HPDE6-E6E7 (cell line): Measurements from ENCODE around the gene GNAT3.

Source experiments
- DNase-seq: peaks from one replicate; pipeline ENCODE4 v3.0.0; 2011; ENCODE audit warnings: missing footprints; ENCODE audit errors: extremely low spot score

The GNAT3 gene

DNA sequence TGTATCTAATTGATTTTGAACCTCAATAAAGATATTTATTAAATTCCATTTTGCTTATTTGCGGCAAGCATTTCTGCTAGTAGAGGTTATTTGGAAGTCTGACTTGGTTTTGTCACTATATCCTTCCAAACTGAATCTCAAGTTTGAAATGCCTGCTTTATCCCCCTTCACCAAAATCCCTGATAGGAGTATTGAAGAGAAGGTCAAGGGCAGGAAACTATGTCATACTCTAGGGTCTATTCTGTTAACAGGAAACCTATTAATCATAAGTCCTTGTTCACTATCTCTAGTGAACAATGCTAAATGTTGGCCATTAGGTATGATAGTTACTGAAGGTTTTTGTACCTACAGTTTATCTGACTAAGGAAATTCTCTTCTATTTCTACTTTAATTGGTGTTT lies 11.5 kb downstream of the GNAT3 start:
- DNase-seq: no peak

DNA sequence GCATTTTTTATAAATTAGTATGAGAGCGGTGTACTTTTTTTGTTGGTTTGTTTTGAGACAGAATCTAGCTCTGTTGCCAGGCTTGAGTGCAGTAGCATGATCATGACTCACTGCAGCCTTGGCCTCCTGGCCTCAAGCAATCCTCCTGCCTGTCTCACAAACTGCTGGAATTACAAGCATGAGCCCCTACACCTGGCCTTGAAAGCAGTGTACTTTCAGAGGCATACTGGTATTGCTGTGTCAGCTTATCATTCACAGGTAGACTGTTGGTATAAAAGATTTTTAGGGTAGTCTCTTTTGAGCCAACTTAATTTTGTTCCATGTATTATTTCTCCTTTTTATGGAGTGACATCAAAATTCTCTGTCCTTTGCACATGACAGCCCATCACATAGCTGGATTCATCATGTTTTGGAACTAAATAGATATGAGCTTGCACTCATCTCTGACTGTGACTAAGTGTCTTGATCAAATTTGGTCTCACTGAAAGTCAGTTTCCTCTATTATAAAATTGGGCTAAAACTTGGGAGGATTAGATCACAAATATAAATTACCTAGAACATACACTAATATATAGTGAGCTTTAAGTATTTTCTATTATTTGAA lies 12.4 kb downstream of the GNAT3 start:
- no peak for DNase-seq

DNA sequence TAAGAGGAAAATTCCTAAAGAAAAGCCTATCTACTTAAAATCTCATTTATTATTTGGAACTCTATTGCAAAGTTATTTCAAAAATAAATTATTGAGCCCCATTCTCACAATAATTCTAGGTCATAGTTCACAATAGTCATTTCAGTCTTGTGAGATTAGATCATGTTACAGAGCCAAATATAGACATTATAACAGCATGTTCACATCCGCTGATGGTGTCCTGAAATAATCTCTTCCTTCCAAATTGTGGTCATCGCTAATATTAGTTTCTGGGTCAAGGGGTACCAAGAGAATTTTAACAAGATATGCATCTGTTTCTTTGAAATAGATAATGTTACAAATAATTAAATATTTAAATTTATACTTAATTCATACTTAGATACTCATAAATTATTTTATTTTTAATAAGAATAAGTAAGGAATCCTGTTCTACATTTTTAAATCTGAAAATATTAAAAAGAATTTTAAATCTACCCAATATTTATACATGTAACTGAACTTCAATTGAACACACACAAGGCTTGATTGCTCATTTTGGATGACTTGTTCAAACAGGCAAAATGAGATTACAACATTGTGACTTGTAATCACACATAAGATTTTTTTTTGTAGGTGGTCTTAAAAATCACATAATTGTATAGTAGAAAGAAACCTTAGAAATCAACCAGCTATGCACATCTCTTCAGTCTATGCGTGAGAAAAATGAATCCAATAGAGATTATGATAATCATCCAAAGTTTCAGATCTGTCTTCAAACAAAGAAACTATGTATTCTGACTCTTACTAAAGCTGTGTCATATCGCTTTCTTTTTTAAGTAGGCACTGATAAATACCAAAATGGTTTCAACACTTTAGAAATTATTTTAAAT lies 13.1 kb downstream of the GNAT3 start:
- DNase-seq: no peak

DNA sequence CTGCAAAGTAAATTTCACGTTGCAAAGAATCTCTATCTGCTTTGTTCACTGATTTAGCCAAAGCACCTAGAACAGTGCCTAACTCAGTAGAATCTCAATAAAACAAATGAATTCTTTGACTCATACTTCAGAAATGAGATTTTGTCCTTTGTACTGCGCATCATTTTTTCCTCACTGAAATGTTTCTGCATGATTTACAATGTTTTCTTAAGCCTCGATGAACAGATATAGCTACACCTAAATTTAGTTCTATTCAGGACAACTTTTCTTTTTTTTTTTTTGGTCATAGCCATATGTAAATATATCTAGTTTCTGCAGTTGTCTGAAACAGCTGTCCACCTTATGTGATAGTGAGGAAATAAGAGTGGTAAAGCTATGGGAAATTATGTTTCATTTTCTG lies 15.3 kb downstream of the GNAT3 start:
- no peak for DNase-seq

DNA sequence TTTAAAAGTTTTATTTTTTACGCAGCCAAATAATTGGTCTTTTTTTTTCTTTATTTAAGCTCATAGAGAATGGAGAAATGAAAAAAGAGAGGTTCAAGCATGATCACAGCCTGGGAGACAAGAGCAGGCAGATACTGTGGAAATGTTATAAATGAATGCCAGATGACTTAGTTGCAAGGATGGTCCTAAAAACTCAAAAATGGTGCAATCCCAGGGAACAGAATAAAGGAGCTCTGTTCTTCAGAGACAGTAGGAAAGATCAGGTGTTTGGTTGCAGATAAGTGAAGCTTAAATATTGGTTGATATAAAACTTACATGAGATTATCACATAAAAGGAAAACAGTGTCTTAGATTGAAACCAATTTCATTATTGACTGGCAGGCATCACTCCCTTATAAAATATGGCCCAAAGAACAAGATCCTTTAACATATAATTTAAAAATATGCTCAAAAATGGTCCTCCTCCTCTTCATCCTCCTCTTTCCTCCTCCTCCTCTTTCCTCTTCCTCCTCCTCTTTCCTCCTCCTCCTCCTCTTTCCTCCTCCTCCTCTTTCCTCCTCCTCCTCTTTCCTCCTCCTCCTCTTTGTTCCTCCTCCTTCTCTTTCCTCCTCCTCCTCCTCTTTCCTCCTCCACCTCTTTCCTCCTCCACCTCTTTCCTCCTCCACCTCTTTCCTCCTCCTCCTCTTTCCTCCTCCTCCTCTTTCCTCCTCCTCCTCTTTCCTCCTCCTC lies 18.6 kb downstream of the GNAT3 start:
- no peak for DNase-seq

DNA sequence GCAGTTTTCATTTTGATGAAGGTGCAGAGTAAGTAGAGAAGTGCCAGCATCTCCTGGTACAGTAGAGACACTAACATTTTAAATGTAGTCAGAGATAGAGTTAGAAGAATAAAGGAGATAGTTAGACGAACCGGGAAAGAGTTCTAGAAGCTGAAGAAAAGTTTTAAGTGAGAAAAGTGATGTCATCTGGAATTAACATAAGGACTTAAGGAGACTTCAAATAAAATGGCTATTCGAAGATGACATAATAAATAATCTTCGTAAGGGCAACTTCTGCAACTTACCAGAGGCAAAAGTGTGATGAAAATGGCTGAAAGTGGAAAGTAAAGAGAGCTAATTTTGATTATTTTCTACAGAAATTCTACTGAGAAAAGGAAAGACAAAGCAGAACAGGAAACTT lies 20.4 kb downstream of the GNAT3 start:
- DNase-seq: no peak

DNA sequence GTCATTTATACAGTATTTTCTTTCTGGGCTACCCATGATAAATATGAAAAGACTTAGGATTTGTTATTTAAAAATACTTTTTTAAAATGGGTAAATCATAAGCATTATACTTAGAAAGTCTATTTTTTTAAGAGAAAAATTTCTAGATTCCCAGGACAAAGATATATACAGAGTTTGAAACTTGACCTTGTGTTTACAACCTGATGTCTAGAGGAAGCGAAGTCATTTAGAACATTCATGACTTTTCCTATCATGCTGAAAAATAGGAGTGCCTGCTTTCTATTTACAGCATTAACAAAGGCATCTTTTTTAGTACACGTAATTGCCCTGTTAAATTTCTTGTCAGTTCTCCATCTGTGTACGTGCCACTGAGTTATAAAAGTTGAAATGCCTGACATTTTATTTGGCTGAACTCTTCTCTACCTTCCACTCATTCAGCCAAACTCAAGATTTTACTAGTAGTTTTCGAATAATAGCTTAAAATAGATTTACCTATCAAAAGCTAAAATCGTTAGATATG lies 23.0 kb downstream of the GNAT3 start:
- DNase-seq: no peak

DNA sequence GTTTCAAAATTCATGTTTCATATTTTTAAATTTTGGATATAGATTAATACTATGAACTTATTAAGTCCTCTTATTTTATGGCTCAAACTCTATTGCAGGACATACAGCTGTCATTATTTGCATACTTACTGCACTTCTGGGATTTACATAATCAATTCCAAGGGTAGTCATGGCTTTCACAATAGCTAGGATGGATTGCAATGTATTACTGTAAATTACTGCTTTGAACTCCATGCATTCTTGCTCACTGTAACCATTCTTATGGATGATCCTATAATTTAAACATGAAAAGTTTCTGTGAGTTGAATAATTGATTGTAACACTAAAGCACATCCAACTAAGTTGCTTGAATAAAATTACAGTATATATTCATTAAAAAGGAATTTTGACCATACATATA lies 23.5 kb downstream of the GNAT3 start:
- DNase-seq: no peak

DNA sequence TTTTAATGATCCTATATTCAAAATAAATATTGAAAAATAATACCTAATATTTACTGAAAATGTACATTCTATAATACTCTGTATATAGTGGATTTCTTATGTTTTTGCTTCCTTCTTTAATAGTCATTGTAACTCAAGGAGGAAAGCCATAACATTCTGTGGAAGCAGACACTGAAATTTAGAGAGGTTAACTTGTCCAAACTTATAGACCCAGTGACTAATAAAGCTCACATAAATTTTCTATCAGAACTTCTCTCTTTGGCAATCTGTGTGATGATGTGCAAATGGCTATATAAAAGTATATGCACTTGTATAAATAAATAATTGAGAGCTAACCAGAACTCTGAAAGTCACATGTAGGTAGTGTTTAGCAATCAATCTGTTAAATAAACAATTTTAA lies 26.1 kb downstream of the GNAT3 start:
- no peak for DNase-seq

DNA sequence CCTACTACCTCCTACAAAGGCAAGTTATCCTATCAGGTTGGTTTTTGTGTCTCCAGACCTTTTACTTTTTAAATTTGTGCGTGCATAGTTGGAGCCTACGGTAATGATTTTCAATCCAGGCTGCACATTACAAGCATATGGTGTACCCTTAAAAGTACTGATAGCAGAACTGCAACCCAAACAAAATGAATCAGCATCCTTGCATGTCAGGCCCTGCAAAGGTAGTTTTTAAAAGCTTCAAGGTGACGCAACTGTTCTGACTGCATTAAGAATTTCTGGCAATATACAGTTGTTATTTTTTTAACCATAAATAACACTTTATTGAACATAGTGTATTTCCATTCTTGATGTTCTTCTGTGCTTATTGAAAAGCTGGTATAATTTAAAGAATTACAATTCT lies 28.9 kb downstream of the GNAT3 start:
- DNase-seq: peak; percentile 15

DNA sequence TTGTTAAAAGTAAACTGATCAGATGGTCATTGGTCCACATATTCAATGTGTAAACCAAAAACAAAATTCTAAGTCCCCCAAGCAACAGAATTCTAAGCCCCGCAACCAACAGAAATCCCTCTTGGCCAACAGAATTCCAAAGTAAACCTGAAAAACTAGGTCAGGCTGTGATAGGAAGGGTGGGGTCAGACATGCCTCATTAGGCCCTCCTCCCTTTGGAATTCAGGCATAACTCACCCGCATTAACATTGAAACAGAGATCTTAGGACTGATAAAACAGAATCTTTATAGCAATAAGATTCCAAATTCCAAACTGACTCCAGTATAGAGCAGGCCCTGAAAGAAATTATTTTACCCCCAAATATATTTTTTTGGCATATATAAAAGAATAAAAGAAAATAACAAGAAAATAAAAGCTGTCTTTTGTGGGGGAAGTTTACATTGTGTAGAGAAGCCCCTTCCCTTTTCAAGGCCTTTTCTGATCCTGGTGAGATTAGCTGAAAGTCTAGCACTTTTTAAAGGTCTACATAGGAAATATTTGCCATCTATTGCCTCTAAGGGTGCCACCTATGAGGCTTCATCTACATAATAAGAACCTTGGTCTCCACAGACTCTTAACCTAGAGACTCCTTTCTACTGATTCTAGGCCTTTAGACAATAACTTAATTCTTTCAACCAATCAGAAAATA lies 30.5 kb downstream of the GNAT3 start:
- no peak for DNase-seq

DNA sequence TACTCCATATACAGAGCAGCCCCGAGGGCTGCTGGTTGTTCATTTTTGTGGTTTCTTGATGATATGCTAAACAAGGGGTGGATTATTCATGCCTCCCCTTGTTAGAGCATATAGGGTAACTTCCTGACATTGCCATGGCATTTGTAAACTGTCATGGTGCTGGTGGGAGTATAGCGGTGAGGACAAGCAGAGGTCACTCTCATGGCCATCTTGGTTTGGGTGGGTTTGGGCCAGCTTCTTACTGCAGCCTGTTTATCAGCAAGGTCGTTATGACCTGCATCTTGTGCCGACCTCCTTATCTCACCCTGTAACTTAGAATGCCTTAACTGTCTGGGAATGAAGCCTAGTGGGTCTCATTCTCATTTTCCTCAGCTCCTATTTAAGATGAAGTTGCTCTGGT lies 31.3 kb downstream of the GNAT3 start:
- no peak for DNase-seq

DNA sequence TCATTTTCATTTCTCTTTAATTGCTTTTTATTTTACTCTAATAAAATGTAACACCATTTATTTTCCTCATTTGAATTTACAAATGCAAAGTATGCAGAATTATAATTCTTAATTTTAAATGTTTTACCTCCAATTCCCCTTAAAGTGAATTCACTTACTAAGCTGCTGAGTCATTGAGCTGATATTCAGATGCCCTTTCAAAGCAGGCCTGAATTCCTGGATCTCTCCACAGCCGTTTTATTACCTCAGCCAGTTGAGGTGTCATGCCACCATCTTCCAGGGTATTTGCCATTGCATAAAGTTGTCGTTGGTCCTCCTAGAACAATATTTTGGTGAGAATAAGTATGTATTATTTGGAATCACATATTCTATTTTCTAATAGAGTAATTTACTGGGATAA lies 33.2 kb downstream of the GNAT3 start:
- no peak for DNase-seq

DNA sequence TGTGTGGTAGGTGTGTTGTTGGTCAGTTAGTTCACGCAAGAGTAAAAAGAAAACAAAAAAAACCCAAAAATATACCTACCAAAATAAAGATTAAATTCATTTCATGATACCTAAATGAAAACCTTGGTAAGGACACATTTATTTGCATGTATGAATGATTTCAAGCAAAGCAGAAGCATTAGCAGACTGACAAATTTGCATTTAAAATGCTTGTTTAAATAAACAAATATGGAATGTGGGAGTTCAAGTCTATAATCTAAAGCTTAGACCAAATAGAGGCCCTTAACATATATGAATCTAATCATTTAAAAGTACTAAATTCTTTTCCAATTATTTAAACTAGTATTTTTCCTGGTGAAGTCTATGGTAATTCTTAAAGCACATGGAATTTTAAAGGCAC lies 35.8 kb downstream of the GNAT3 start:
- DNase-seq: no peak

DNA sequence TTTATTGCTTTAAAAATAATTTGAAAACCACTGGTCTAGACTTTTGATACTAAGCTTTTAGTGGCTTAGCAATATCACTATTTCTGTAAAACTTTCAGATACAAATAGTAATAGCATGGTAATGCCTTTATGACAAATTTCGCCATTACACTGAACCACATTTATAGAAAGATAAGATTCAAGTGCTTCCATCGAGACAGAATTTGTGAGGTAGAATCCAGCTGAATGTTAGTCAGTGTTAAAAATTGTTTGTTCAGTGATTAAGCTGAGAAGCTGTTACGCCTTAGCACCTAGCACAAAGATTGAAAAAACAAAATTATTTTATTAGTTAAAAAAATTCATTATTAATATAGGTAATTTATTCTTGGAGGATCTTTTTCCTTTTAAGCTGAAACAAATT lies 36.5 kb downstream of the GNAT3 start:
- DNase-seq: no peak

DNA sequence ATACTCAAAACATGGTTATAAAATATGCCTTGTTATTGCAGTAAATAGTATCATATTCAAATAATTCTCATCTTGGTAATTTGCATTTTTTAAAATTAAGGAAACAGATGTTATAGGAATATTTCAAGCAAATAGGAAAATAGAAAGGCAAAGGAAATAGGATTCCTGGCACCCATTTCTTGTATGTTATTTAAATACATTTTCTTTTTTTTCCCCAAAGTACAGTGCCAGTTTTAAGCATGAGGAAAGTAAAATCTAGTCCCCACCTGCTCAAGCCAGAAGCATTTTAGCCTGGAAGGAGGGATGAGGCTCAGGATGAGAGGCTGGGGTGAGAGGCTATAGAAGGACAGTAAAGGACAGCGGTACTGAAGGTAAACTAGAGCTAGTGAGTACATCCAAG lies 38.1 kb downstream of the GNAT3 start:
- DNase-seq: no peak

DNA sequence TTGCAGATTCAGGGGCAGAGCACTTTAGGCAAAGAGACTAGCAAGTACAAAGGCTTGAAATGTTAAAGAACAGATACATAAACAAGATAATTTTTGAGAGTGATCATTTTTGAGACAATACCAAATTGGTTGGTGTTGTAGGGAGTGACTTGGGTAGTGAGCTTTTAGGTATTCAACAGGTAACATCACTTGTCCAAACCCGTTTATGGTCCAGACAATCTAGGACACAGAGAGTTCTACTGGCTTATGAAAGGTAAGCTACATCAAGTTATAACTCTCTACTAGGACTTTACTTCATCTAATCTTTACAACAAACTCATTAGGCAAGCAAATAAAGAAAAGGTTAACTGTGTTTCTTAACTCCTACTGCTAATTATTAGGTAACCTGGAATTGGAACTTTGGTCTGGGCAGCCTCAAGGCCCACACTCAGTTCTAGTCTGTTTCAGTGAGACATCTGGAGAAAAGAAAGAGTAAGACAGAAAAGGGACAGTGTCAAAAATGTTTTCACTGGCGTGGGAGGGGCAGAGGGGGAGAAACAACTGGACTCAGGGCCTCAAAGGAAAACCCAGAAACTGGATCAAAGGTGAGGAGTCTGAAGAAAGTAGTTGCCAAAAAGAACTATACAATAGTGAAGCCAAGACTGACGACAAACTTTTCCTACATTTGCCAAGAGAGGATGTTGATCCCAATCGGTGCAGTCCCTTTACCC lies 39.2 kb downstream of the GNAT3 start:
- no peak for DNase-seq

DNA sequence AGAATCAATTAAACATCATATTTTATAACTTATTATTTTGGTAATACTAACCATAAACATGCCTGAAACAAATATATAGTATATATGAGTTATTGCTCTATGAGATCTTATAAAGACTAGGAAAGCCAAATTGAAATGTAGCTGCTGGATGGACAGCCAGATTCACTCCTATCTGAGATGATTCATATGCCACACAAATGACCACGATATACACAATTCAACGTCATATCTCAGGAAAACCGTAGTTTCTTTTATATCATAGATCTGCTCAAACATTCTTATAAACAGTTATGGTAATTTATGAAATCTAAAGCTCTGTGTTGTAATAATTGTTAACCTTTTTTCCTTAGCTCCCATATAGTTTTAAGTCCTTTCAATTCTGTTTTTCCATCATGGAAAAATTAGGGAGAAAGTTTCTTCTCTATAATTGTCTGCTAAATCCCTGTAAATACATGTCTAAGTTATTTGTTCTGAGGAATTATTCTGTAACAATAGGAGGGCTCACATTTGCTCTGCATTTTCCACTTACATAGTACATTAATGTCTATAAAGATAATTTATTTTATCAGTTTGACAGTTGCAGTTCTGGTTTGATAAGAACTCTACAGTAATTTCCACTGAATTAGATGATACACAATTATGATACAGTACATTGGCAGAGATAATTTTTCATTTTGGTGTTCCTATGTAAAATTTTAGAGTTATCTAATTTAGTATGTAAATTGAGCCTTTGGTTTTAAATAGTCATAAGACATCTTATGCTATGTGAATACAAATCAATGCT lies 42.7 kb downstream of the GNAT3 start:
- DNase-seq: no peak

DNA sequence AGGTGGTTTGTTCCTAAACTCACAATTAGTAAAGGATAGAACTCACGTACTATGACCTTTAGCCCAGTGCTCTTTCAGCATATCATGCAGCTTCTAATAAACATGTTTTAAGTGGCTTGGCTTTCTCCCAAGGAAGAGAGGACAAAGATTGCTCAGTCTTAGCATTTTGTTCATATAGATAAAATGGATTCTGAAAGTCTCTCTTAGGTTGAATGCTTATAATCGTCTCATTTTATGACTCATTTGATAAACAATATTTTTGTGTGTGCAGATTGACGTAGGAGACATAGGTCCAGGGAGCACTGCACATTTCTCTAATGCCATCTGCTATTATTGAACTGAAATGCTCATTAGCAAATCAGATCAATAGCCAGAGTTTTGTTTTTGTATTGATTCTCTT lies 44.8 kb downstream of the GNAT3 start:
- DNase-seq: no peak

DNA sequence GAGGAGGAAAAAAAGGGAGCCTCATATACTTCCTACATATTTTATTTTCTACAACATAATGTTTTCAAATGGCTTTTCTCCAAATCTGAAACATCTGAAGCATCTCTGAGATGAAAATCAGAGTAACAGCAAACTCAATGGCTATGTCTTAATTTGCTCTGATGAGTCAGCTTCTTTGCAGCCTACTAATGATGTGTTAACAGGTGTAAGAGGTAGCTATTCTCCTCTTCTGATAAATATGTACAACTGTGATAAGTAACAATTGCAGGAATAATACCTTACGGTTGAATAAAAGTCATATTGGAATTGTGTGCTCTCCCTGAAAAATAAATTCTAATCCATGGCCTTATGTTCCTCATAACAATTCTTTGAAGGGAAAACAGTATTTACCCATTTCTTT lies 45.2 kb downstream of the GNAT3 start:
- DNase-seq: no peak

DNA sequence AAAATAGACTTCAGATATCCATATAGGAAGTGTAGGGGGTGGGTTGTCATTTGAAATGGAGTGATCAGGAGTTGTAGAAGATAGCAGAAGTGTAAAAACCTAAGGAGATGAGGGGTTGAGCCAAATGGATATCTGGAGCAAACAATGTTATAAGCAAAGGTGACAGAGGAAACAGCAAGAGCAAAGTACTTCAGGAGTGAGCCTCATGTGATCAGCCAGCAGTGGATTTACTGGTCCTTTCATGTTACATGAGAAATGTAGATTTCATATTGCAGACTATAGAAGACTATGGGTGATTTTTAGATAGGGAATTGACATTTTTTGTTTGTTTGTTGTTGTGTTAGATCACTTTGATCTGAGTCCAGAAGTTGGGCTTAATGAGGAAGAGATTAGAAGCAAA lies 47.7 kb downstream of the GNAT3 start:
- no peak for DNase-seq
